ENCODE data around the gene CHD5. TPM values are rescaled to one million over a fixed set of nuclear protein-coding genes. Genes with fewer than 3 reads are reported as not detected.
A peak's percentile ranks its signal among the peaks of the same experiment; 100 is the strongest.

The CHD5 gene
- 62.9 TPM for total RNA-seq (2021; ENCODE audit: unreplicated experiment)
- polyA plus RNA-seq (2012; ENCODE audit: insufficient read length) = 72.6 TPM
- percentile 76 among the genes with signal in this experiment for Bru-seq, nascent RNA
- percentile 87 among the genes with signal in this experiment for BruChase-seq, experiment 1, labeled RNA remaining after a 2-hour chase
- BruChase-seq, experiment 2, labeled RNA remaining after a 6-hour chase = percentile 91 among the genes with signal in this experiment
- long read RNA-seq, full-length matches to known transcripts = 2 of 115 reads
- long read RNA-seq, partial matches to known transcripts = 30 of 115 reads
- long read RNA-seq, other reads (novel, unspliced or antisense) = 83 of 115 reads

- no peaks in the 10 kb centered on the region for H3K27me3 ChIP-seq (ENCODE audit: control insufficient read depth, insufficient read depth, low read length)
- CTCF ChIA-PET = no interaction called here
- no peaks in the 10 kb centered on the region for H3K36me3 ChIP-seq (ENCODE audit: control insufficient read depth, insufficient read depth, low read length)
- peak within 1 kb of the TSS; percentile 56 to 59 for H3K4me3 ChIP-seq (ENCODE audit: low read depth in 2 of 2, low read length in 2 of 2)
- H3K9me3 ChIP-seq (ENCODE audit: control insufficient read depth, insufficient read depth, low read depth, low read length) = no peaks in the 10 kb centered on the region
- BruUV-seq (replicated peaks) = no TSS peak
- intact Hi-C loops (cut with micrococcal nuclease; ENCODE audit: unreplicated experiment) (loop anchor here (5.0 kb wide), 2 partner anchors 73 to 128 kb away; no protein-coding TSS in a partner anchor), in situ Hi-C loops (cut with HindIII; ENCODE audit: low pct_unique_long_range_greater_than_20kb, low sequenced_read_pairs) (no loop called here)
- H3K27ac ChIP-seq (ENCODE audit: low read length) = peak within 1 kb of the TSS; percentile 85
- POLR2A ChIA-PET = no interaction called here
- peaks cover 60% of the 10 kb centered on the region for H3K4me1 ChIP-seq (ENCODE audit: control insufficient read depth, insufficient read depth, low read length)
- TF ChIP-seq TCF7L2 (IDR thresholded peaks at IDR 0.05; ENCODE audit: low read depth, low read length) (no peak), SIN3A (IDR thresholded peaks at IDR 0.05; ENCODE audit: borderline replicate concordance, insufficient read depth, low read depth, low read length) (0 out of 2 replicates have a peak, but pooled peaks have one; percentile 24), POLR2AphosphoS5 (IDR thresholded peaks at IDR 0.05; ENCODE audit: low read depth, low read length) (peak; percentile 38; the same call in 1 of the 2 replicates), REST (IDR thresholded peaks at IDR 0.05; ENCODE audit: insufficient read depth in 1 of 2, low read depth in 2 of 2, low read length in 1 of 2) (no peak)
- TF ChIP-seq, protein P1, sequence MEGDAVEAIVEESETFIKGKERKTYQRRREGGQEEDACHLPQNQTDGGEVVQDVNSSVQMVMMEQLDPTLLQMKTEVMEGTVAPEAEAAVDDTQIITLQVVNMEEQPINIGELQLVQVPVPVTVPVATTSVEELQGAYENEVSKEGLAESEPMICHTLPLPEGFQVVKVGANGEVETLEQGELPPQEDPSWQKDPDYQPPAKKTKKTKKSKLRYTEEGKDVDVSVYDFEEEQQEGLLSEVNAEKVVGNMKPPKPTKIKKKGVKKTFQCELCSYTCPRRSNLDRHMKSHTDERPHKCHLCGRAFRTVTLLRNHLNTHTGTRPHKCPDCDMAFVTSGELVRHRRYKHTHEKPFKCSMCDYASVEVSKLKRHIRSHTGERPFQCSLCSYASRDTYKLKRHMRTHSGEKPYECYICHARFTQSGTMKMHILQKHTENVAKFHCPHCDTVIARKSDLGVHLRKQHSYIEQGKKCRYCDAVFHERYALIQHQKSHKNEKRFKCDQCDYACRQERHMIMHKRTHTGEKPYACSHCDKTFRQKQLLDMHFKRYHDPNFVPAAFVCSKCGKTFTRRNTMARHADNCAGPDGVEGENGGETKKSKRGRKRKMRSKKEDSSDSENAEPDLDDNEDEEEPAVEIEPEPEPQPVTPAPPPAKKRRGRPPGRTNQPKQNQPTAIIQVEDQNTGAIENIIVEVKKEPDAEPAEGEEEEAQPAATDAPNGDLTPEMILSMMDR (IDR thresholded peaks at IDR 0.05) = peak; percentile 72
- DNase-seq (ENCODE audit: low read depth, low spot score) (no peak), ATAC-seq (peak; percentile 64)
These were observed at the start of gene CHD5 for GRCh38 chr1:6180268-6180706. Gene CHD5, minus strand, starts transcription at chr1:6180321. Its CDS starts 298 bp downstream, at chr1:6180023.

- H3K36me3 ChIP-seq (ENCODE audit: control insufficient read depth, insufficient read depth, low read length) = peaks cover 10% of the 10 kb centered on the region; the same call in 1 of the 2 replicates
- BruUV-seq (replicated peaks) = no TSS peak
- intact Hi-C loops (cut with micrococcal nuclease; ENCODE audit: unreplicated experiment) (no loop called here), in situ Hi-C loops (cut with HindIII; ENCODE audit: low pct_unique_long_range_greater_than_20kb, low sequenced_read_pairs) (no loop called here)
- H3K27ac ChIP-seq (ENCODE audit: low read length) = no peak overlapping the region
- no peak overlapping the region for H3K4me3 ChIP-seq (ENCODE audit: low read depth in 2 of 2, low read length in 2 of 2)
- no peaks in the 10 kb centered on the region for H3K27me3 ChIP-seq (ENCODE audit: control insufficient read depth, insufficient read depth, low read length)
- TF ChIP-seq REST (IDR thresholded peaks at IDR 0.05; ENCODE audit: insufficient read depth in 1 of 2, low read depth in 2 of 2, low read length in 1 of 2) (no peak), POLR2AphosphoS5 (IDR thresholded peaks at IDR 0.05; ENCODE audit: low read depth, low read length) (no peak), SIN3A (IDR thresholded peaks at IDR 0.05; ENCODE audit: borderline replicate concordance, insufficient read depth, low read depth, low read length) (no peak), TCF7L2 (IDR thresholded peaks at IDR 0.05; ENCODE audit: low read depth, low read length) (no peak)
- no peaks in the 10 kb centered on the region for H3K9me3 ChIP-seq (ENCODE audit: control insufficient read depth, insufficient read depth, low read depth, low read length)
- H3K4me1 ChIP-seq (ENCODE audit: control insufficient read depth, insufficient read depth, low read length) = peaks cover 17% of the 10 kb centered on the region
- DNase-seq (ENCODE audit: low read depth, low spot score) (no peak), ATAC-seq (no peak)
- ChIA-PET CTCF (interaction anchor here (0.6 to 1.5 kb wide), 2 partner anchors 19 to 21 kb away, joined by 5 to 9 read pairs; no protein-coding TSS in a partner anchor), POLR2A (no interaction called here)
These were observed 45.5 kb upstream of the CHD5 start for GRCh38 chr1:6225651-6226050.
